Memory B cell (primary cell): Measurements from ENCODE around the gene AIMP2.
"Not testable (repeated sequence)": the region's sequence is repeated elsewhere in the genome, so short reads cannot be mapped to it uniquely, and the experiment has no call there.

ENCODE experiments used
- ATAC-seq: fragments of 150-1000 bp; cut with Tn5 transposase; 2 replicates; pipeline ENCODE4 v1.10.0; 2021; ENCODE audit warnings: low read depth, mild to moderate bottlenecking, moderate library complexity
- DNase-seq, 2 donors: peaks; one replicate each; pipeline ENCODE4 v3.0.0; 2022; ENCODE audit warnings: low spot score in 2 of 2
- H3K27ac Mint-ChIP-seq: one replicate; pipeline ENCODE4 v1.8.0; 2022; ENCODE audit warnings: mild to moderate bottlenecking, moderate library complexity, mixed read lengths
- H3K27me3 Mint-ChIP-seq: one replicate; pipeline ENCODE4 v1.8.0; 2022; ENCODE audit warnings: mixed read lengths
- H3K36me3 Mint-ChIP-seq: one replicate; pipeline ENCODE4 v1.8.0; 2022; ENCODE audit warnings: mild to moderate bottlenecking, mixed read lengths
- H3K4me1 Mint-ChIP-seq: one replicate; pipeline ENCODE4 v1.8.0; 2022; ENCODE audit warnings: mixed read lengths
- H3K4me3 Mint-ChIP-seq: one replicate; pipeline ENCODE4 v1.8.0; 2022; ENCODE audit warnings: mild to moderate bottlenecking, moderate library complexity, mixed read lengths
- H3K9me3 Mint-ChIP-seq: one replicate; pipeline ENCODE4 v1.8.0; 2022; ENCODE audit warnings: mixed read lengths

AIMP2 gene

GRCh38 chr7:6008668-6009611, at the start of gene AIMP2, which contains the start of gene PMS2:
Gene AIMP2 (plus strand): TSS chr7:6009272. CDS start chr7:6009364, 92 bp downstream.
Gene PMS2 (minus strand): TSS chr7:6009049. CDS start chr7:6009019, 30 bp downstream.
- Mint-ChIP-seq H3K36me3 (peaks cover 6% of the 10 kb centered on the region), H3K9me3 (no peaks in the 10 kb centered on the region), H3K27ac (peak within 1 kb of the TSS; percentile 84), H3K27me3 (no peaks in the 10 kb centered on the region), H3K4me3 (peak within 1 kb of the TSS; percentile 90), H3K4me1 (peaks cover 23% of the 10 kb centered on the region)
- ATAC-seq = peak; percentile 82
- peak; percentile 89 to 92 for DNase-seq

GRCh38 chr7:5963205-5963604, 45.9 kb upstream of the AIMP2 start:
- H3K4me3 Mint-ChIP-seq, H3K27ac Mint-ChIP-seq, H3K27me3 Mint-ChIP-seq, ATAC-seq, H3K9me3 Mint-ChIP-seq, H3K36me3 Mint-ChIP-seq, DNase-seq, H3K4me1 Mint-ChIP-seq: not testable (repeated sequence)

- not testable (repeated sequence) for H3K4me3 Mint-ChIP-seq, ATAC-seq, DNase-seq, H3K27ac Mint-ChIP-seq, H3K9me3 Mint-ChIP-seq, H3K36me3 Mint-ChIP-seq, H3K4me1 Mint-ChIP-seq, H3K27me3 Mint-ChIP-seq
Observed at GRCh38 chr7:5963810-5964209, 45.3 kb upstream of the AIMP2 start.

- not testable (repeated sequence) for ATAC-seq, DNase-seq, H3K4me3 Mint-ChIP-seq, H3K36me3 Mint-ChIP-seq, H3K4me1 Mint-ChIP-seq, H3K9me3 Mint-ChIP-seq, H3K27me3 Mint-ChIP-seq, H3K27ac Mint-ChIP-seq
Observed at GRCh38 chr7:5970347-5970911, 38.6 kb upstream of the AIMP2 start, which contains the start of gene RSPH10B. Gene RSPH10B (minus strand): TSS chr7:5970689. CDS start chr7:5967116, 3,573 bp downstream.

- not testable (repeated sequence) for H3K9me3 Mint-ChIP-seq, DNase-seq, H3K27me3 Mint-ChIP-seq, ATAC-seq, H3K4me1 Mint-ChIP-seq, H3K36me3 Mint-ChIP-seq, H3K4me3 Mint-ChIP-seq, H3K27ac Mint-ChIP-seq
Observed at GRCh38 chr7:5973580-5973979, 35.5 kb upstream of the AIMP2 start.

- not testable (repeated sequence) for DNase-seq, H3K27me3 Mint-ChIP-seq, H3K27ac Mint-ChIP-seq, H3K4me3 Mint-ChIP-seq, H3K9me3 Mint-ChIP-seq, ATAC-seq, H3K4me1 Mint-ChIP-seq
- peaks cover 10% of the 10 kb centered on the region for H3K36me3 Mint-ChIP-seq
Observed at GRCh38 chr7:5979680-5980314, 29.3 kb upstream of the AIMP2 start.

- H3K4me3 Mint-ChIP-seq, H3K27me3 Mint-ChIP-seq, ATAC-seq, H3K4me1 Mint-ChIP-seq, H3K9me3 Mint-ChIP-seq, H3K27ac Mint-ChIP-seq, DNase-seq: not testable (repeated sequence)
- peaks cover 16% of the 10 kb centered on the region for H3K36me3 Mint-ChIP-seq
Observed at GRCh38 chr7:5987061-5987460, 22.0 kb upstream of the AIMP2 start.

GRCh38 chr7:5997210-5997808, 11.8 kb upstream of the AIMP2 start:
- ATAC-seq (peak; percentile 77), DNase-seq (peak in 1 of 2 donors; percentile 48)
- Mint-ChIP-seq H3K4me3 (no peak overlapping the region), H3K9me3 (no peaks in the 10 kb centered on the region), H3K27ac (no peak overlapping the region), H3K27me3 (no peaks in the 10 kb centered on the region), H3K4me1 (no peaks in the 10 kb centered on the region), H3K36me3 (peaks cover 11% of the 10 kb centered on the region)

GRCh38 chr7:6007386-6007785, 1.7 kb upstream of the AIMP2 start:
- Mint-ChIP-seq H3K36me3 (peaks cover 2% of the 10 kb centered on the region), H3K4me1 (peaks cover 18% of the 10 kb centered on the region), H3K27me3 (no peaks in the 10 kb centered on the region), H3K4me3 (peak overlapping the region; percentile 46), H3K9me3 (no peaks in the 10 kb centered on the region), H3K27ac (peak overlapping the region; percentile 62)
- DNase-seq (no peak), ATAC-seq (no peak)

GRCh38 chr7:6007835-6008590, 1.1 kb upstream of the AIMP2 start:
- not testable (repeated sequence) for ATAC-seq, H3K36me3 Mint-ChIP-seq, H3K27me3 Mint-ChIP-seq, H3K9me3 Mint-ChIP-seq, DNase-seq
- peak overlapping the region; percentile 62 for H3K27ac Mint-ChIP-seq
- H3K4me3 Mint-ChIP-seq = peak overlapping the region; percentile 90
- H3K4me1 Mint-ChIP-seq = peaks cover 23% of the 10 kb centered on the region

- H3K27ac Mint-ChIP-seq, DNase-seq, H3K9me3 Mint-ChIP-seq, H3K27me3 Mint-ChIP-seq, H3K36me3 Mint-ChIP-seq, ATAC-seq: not testable (repeated sequence)
- peak overlapping the region; percentile 70 for H3K4me3 Mint-ChIP-seq
- peaks cover 23% of the 10 kb centered on the region for H3K4me1 Mint-ChIP-seq
Observed at GRCh38 chr7:6010370-6010769, 1.3 kb downstream of the AIMP2 start.

- Mint-ChIP-seq H3K9me3 (no peaks in the 10 kb centered on the region), H3K27ac (no peak overlapping the region), H3K4me3 (peak overlapping the region; percentile 11), H3K27me3 (no peaks in the 10 kb centered on the region), H3K36me3 (peaks cover 10% of the 10 kb centered on the region), H3K4me1 (peaks cover 21% of the 10 kb centered on the region)
- ATAC-seq (no peak), DNase-seq (no peak)
Observed at GRCh38 chr7:6011541-6011940, 2.5 kb downstream of the AIMP2 start.

GRCh38 chr7:6012355-6013104, 3.5 kb downstream of the AIMP2 start:
- ATAC-seq (no peak), DNase-seq (no peak)
- H3K27ac Mint-ChIP-seq = no peak overlapping the region
- H3K4me3 Mint-ChIP-seq = no peak overlapping the region
- H3K36me3 Mint-ChIP-seq = peaks cover 13% of the 10 kb centered on the region
- H3K4me1 Mint-ChIP-seq = peaks cover 17% of the 10 kb centered on the region
- no peaks in the 10 kb centered on the region for H3K27me3 Mint-ChIP-seq
- no peaks in the 10 kb centered on the region for H3K9me3 Mint-ChIP-seq
